GM21619 (cell line): ENCODE results near the gene FOXK2.

Experiments
- ATAC-seq: cut with Tn5 transposase; IDR thresholded peaks from one replicate; pipeline ENCODE4 v1.9.1; 2021; ENCODE audit not compliant: unreplicated experiment

FOXK2 gene

GRCh38 chr17:82601447-82602000 lies 82.0 kb downstream of the FOXK2 start:
- no peak for ATAC-seq

GRCh38 chr17:82602487-82602886 lies 83.0 kb downstream of the FOXK2 start:
- ATAC-seq, result no peak

DNA sequence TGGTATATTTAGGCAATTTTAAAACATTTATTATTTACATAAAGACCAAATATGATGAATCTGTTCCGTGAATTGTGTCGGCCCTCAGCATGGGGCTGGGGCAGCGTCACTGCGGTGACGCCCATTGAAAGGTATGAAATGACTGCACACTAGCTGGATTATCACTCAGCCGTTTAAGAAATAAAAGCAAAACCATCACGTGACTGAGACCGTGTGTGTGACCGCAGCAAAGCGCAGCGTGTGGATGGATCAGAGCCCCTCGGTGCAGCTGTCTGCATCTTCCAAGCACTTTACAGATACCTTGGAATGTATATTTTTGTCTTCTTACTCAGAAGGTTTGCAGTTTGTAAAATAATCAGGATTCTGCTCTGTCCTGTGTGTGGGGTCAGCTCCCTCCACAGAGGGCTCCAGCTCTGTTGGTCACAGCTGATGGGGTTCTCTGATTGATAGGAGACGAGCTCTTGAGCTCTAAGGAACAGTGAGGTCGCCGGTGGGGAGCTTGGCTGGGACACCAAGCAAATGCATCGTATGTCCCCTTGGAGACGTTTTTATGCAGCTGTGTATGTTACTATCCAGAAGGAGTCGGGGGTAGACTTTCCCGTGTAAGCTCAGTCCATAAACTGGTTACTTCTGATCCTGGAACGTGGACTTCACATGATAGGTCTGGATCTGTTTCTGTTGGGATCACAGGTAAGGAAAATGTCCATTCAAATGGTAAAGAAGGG lies 83.6 kb downstream of the FOXK2 start:
- ATAC-seq, result no peak

DNA sequence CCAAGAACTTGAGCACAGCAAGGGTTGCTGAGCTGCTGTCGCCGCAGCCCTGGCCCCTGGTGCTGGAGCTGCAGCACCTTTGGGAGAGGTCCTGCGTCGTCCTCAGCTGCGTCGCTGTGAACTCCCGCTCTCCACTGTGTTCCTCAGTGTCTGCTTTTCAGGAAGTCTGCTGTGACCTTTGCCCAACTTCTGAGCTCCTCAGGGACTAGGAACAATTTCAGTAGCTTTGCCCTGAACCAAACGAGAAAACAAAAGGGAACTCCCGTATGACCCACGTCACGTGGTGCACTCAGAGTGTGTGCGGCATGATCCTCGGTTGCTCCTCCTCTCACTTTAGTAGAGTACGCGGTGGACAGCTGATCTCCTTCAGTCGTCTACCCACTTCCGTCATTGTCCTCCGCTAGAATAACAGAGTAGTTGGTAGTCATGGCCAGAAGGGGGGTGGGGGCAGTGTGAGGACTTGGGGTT lies 84.5 kb downstream of the FOXK2 start:
- ATAC-seq, result no peak

- ATAC-seq, result no peak
These were observed 85.0 kb downstream of the FOXK2 start for GRCh38 chr17:82604532-82604931.

DNA sequence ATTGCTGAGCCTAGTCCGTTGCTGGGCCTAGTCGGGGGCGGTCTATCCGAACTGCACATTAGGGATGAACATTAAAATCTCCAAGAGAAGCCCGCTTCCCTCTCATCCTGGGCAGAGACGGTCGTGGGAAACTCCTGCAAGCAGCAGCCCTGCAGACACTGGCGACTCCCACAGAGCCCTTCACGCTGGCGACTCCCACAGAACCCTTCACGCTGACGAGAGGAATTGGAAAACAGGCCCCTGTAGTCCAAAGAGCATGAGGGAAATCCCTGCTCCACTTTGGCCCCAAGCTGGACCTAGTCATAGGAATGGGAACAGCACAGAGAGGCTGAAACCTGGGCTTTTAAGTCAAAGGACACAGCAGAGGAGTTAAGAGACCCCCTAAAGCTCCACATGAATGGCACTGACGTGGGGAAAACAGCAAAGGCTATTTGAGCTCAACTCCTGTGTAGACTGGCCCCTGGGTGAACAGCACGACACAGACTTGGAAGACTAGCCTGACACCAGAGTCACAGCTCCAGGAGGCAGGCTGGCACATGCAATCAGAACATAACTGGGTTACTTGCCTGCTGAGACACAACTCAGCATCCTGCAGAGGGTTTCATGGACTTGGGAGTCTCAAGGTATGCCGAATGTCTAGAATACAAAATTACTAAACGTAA lies 86.5 kb downstream of the FOXK2 start:
- ATAC-seq, result no peak

DNA sequence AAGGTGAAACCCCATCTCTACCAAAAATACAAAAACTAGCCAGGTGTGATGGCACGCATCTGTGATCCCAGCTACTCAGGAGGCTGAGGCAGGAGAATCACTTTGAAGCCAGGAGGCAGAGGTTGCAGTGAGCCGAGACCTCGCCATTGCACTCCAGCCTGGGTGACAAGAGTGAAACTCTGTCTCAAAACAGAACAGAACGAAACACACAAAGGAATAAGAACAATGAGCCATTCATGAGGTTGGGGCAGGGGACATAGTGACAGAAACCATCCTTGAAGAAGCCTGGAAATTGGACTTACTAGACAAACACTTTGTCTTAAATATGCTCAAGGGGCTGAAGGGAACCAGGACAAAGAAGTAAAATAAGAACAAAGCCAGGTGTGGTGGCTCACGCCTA lies 89.3 kb downstream of the FOXK2 start:
- ATAC-seq, result no peak

DNA sequence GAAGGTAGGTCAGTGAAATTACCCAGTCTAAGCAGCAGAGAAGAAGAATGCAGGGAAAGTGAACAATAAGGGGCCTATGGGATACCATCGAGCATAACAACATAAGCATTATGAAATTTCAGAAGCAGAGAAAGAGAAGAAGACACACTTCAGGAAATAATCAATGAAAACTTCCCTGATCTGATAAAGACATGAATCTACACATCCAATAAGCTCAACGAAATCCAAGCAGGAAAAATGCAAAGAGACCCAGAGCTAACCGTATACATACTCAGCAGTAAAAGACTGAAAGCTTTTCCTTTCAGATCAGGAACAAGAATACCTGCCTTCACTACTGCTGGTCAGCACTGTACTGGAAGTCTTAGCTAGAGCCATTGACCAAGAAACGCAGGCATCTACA lies 90.1 kb downstream of the FOXK2 start:
- ATAC-seq, result no peak

DNA sequence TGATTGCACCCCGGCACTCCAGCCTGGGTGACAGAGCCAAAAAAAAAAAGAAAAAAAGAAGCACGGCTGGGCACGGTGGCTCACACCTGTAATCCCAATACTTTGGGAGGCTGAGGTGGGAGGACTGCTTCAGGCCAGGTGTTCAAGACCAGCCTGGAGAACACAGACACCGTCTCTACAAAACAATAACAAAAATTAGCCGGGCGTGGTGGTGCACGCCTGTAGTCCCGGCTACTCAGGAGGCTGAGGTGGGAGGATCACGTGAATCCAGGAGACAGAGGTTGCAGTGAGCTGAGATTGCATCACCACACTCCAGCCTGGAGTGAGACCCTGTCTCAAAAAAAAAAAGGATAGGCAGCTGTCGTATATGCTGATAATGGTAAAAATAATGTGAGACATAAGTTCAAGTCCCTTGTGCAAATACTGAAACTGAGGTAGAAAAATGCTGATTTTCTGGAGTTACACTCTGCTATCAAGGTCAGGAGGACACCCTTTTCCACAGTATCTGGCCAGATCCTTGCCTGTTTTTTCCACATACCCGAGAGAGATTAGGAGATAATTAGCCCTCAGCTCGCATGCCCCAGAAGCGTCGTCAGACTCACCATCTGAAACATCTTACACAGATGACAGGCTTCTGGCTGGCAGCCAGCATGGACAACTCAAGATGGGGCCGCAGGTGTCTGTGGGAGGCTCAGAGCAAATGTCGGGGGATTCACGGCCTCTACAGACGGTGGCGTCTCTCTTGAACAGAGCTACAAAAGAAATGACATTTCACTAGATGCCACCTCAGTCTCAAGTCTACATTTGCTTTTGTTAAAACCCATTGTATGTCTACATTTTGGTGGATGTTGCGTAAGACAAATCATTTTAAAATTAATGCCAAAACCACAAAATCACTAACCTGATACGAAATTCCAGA lies 91.9 kb downstream of the FOXK2 start:
- ATAC-seq, result no peak

DNA sequence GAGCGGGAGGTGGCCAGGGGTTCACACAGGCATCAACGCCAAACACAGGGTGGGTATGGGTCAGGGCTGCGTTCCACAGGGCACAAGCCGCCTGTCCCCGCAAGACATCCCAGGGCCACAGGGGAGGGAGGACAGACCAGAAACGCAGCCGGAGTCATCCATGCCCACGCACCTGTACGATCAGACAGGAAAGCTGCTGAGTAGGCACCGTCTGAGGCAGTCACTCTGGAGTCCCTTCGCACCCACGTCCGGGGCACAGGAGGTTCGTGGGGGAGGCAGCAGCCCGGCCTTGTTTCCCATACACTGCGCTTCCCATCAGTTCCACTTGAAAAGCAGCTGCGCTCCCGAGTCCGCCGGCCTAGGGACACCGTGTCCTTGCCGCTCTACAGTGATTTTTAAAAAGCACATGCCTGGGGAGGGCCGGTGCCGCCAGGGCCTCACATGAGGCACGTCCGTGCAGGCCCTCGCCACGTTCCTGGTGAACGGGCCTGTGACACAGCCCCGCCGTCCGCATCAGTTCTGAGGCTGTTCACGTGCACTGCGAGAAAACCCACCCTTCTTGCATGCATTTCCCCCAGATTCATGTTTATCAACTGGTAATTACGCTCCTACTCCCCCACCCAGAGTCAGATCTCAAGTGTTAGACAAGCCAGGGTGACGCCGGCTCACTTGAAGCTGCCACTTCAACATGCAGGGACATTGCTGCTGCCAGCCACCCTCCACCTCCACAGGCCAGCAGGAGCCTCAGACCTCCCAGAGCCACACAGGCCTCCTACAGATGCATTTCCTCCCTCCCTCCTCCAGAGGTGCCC lies 94.0 kb downstream of the FOXK2 start:
- ATAC-seq, result no peak

DNA sequence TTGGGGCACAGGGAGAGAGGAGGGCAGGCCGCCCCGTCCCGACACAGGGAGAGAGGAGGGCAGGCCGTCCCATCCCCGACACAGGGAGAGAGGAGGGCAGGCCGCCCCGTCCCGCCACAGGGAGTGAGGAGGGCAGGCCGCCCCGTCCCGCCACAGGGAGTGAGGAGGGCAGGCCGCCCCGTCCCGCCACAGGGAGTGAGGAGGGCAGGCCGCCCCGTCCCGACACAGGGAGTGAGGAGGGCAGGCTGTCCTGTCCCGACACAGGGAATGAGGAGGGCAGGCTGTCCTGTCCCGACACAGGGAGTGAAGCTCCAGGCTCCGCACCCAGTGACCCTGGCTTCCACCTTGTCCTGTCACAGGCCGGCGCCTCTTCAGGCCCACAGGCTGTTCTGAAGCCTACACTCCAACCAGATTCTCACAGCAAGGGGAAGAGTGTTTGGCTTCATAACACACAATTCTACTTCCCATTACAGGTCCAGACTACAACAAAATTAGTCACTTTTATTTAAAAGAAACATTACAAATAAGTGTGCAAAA lies 94.6 kb downstream of the FOXK2 start:
- ATAC-seq, result no peak

DNA sequence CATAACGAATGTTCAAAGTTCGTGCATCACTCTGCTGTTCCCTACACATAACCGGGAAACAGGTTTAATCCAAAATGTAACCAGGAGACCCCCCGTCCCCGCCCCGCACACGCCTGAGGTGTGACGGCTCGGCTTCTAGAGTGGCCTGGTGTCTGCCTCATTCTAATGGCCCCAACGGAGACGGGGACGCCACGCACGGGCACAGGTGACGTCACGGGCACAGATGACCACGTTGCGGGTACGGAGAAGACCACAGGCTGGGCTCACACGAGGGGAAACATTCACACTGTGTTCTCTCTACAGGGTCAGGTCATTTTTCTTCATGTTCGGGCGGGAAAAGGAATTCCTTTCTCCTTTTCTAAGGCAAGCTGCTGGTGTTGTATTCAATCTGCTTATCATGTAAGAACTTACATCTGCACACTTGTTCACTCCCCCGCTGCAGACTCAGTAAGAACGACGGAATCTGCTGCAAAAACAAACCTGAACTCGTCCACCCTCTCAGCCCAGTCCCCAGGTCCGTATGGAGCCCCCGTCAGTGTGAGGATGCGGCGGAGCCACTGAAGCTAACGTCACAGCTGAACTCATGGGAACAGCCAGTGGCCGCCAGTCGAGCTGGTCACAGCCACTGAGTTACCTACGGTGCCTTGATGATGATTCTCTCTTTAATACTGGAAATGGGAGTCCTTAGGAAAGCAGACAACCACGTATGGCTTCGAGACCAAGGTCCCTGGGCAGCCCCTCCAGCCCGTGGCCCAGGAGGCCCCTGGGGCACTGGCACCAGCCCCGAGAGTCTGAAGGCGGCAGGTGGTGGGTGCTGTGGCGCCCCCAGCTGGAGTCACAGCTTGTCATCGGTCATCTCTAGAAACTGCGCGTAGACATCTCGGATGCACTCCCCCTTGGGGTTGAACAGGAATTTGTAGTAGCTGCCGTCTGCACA lies 95.8 kb downstream of the FOXK2 start:
- ATAC-seq, result no peak

DNA sequence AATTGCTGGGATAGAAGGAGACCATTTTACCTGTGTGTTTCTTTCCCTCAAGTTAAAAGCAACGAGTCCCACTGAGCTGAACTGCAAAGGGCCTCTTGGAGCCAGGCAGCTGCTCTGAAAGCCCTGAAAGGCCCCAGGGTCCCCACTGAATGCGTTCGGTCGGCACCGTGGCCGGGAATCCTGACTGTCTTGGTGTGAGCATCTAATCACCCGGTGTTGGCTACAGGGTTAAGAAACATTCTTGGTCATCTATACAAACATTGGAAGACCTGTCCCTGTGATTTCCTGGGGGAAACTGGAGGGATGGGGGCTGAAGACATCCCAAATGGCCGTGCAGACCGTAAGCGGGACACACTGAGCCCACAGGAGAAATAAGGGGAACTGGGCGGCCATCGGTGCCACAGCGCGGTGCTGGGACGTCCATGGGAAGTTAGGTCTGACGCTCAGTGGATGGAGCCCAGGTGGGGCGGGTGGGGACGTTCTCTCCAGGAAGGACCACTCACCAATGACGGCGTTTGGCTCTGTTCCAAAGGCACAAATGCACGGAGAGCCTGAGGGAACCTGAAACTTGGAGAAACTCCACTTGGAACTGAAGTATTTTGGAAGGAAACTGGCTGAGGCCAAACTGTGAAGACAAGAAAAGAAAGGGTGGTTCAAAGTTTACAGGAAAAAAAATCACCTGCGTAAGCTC lies 96.6 kb downstream of the FOXK2 start:
- no peak for ATAC-seq

DNA sequence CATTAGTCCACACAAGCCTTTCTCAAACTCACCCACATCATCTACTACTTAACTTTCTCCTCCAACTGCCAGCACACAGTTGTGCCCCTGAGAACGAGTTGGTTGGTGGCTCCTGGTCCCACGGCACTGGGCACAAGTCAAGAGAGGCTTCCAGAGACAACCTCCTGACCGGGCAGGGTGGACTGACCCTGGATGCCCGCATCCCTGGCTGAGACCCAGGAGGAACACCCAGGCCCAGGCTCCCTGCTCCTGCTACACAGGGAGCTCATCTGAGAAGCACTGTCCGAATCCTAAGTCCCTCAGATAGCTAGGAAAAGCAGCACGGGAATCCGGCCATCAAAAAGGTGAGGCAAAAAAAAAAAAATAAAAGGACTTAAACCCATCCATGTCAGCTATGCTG lies 99.7 kb downstream of the FOXK2 start:
- ATAC-seq, result no peak

DNA sequence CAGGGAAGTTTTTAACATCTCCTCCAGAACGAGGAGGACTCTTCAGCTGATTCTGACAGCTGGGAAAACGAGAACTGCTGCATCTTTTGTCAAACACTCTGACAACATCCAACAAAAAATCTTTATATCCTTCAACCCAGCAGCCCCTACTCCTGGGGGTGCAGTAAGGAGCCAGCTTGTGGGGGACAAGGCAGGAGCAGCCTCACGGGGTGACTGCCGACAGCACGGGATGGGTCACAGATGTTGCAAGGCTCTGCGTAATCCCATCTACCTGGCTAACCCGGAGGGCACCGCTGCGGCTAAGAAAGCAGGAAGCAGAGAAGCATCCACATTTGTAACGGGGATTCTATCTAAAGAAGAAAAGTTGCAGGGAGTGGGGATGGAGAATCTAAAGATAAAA lies 100.1 kb downstream of the FOXK2 start:
- ATAC-seq, result no peak

DNA sequence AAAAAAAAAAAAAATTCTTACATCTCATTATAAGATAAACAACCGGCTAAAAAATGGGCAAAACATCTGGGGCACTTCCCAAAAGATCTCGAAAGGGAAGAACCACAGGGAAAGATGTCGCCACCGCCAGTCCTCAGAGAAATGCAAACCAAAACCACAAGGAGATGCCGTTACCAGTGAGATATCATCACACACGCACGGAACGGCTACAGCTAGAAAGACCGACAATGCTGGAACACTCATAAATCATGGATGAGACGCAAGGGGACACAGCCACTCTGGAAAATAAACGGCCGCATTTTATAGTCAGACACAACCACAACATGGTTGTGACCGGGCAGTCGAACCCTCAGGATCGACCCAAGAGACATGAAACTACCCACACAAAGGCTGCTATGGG lies 104.2 kb downstream of the FOXK2 start:
- ATAC-seq, result no peak

DNA sequence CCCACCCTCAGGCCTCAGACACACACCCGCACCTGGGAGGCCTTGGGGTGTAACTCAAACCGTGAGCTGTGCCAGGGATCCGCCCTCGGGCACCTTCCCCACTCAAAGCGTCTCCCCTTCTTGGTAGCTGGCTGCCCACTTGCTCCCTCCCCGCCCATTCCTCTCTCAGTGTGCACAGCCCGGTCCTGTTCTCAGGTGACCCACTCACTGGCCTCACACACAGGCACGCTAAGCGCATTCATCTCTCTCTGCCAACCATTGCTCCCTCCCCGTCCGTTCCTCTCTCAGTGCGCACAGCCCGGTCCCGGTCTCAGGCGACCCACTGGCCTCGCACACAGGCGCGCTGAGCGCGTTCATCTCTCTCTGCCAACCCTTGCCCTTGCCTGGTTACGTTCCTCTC lies 107.9 kb downstream of the FOXK2 start:
- no peak for ATAC-seq

GRCh38 chr17:82629748-82630147 lies 110.2 kb downstream of the FOXK2 start:
- ATAC-seq, result no peak

- ATAC-seq, result no peak
These were observed 110.7 kb downstream of the FOXK2 start for GRCh38 chr17:82630212-82630611.
